Common myeloid progenitor, CD34-positive (primary cell): ENCODE data around the gene ARMS2.

ENCODE experiments used
- CTCF ChIA-PET: fragments of 350-600 bp; sonication (Branson Sonifier 250); formaldehyde crosslinking; loops from one replicate; lab custom pipeline; 2021; ENCODE audit warnings: antibody characterized with exemption; lab: Charles Lee
- POLR2A ChIA-PET: fragments of 350-600 bp; sonication (Branson Sonifier 250); formaldehyde crosslinking; loops from one replicate; lab custom pipeline; 2021; ENCODE audit warnings: antibody characterized with exemption; lab: Charles Lee
- DNase-seq, 3 donors: peaks; one replicate each; pipeline versions ENCODE4 v3.0.0 to v3.0.0-alpha.2; 2013
- H3K27ac ChIP-seq, 2 experiments: 1 replicate in 1 of 2; 2 replicates in 1 of 2; pipeline ENCODE4 v1.7.0; 2013; ENCODE audit warnings: inconsistent platforms in 2 of 2, low read length in 2 of 2, mild to moderate bottlenecking in 2 of 2, low read depth in 1 of 2, moderate library complexity in 1 of 2; ENCODE audit not compliant: severe bottlenecking in 2 of 2, insufficient read depth in 1 of 2, poor library complexity in 1 of 2
- H3K27me3 ChIP-seq, 5 experiments: replicated peaks in 2 of 5; 1 replicate in 3 of 5; 2 replicates in 2 of 5; pipeline versions ENCODE4 v1.6.1 to v1.7.0; 2013; ENCODE audit warnings: low read length in 4 of 5, mild to moderate bottlenecking in 2 of 5, moderate library complexity in 2 of 5, inconsistent platforms in 1 of 5; ENCODE audit not compliant: insufficient read depth in 5 of 5, control insufficient read depth in 4 of 5
- H3K36me3 ChIP-seq, 4 experiments: 1 replicate in 2 of 4; 2 replicates in 2 of 4; pipeline versions ENCODE4 v1.6.1 to v1.7.0; 2013; ENCODE audit warnings: low read length in 3 of 4, control low read depth in 1 of 4, mild to moderate bottlenecking in 1 of 4; ENCODE audit not compliant: control insufficient read depth in 4 of 4, insufficient read depth in 4 of 4
- H3K4me1 ChIP-seq, 4 experiments: 1 replicate in 3 of 4; 2 replicates in 1 of 4; pipeline versions ENCODE4 v1.6.1 to v1.7.1; 2013; ENCODE audit warnings: low read length in 3 of 4, mild to moderate bottlenecking in 3 of 4, control low read depth in 1 of 4, inconsistent platforms in 1 of 4, moderate library complexity in 1 of 4; ENCODE audit not compliant: control insufficient read depth in 4 of 4, insufficient read depth in 4 of 4; ENCODE audit errors: control extremely low read depth in 1 of 4
- H3K4me3 ChIP-seq, 7 experiments: 1 replicate in 4 of 7; 2 replicates in 3 of 7; pipeline versions ENCODE4 v1.5.1 to v1.7.0; 2013; ENCODE audit warnings: mild to moderate bottlenecking in 7 of 7, low read length in 6 of 7, moderate library complexity in 6 of 7, inconsistent platforms in 2 of 7, low read depth in 2 of 7, control low read depth in 1 of 7; ENCODE audit not compliant: insufficient read depth in 4 of 7, control insufficient read depth in 1 of 7; ENCODE audit errors: extremely low read depth in 1 of 7
- H3K9me3 ChIP-seq, 5 experiments: 1 replicate in 4 of 5; 2 replicates in 1 of 5; pipeline versions ENCODE4 v1.6.1 to v1.7.1; 2013; ENCODE audit warnings: low read length in 4 of 5, mild to moderate bottlenecking in 2 of 5, inconsistent platforms in 1 of 5, low read depth in 1 of 5, moderate library complexity in 1 of 5; ENCODE audit not compliant: control insufficient read depth in 4 of 5, insufficient read depth in 2 of 5; ENCODE audit errors: control extremely low read depth in 1 of 5
- WGBS: methylation state at CpG from one replicate; pipeline ENCODE4 v1.1.5; 2013; ENCODE audit not compliant: insufficient coverage; 5-methylcytosine and 5-hydroxymethylcytosine counted together

Gene ARMS2

DNA sequence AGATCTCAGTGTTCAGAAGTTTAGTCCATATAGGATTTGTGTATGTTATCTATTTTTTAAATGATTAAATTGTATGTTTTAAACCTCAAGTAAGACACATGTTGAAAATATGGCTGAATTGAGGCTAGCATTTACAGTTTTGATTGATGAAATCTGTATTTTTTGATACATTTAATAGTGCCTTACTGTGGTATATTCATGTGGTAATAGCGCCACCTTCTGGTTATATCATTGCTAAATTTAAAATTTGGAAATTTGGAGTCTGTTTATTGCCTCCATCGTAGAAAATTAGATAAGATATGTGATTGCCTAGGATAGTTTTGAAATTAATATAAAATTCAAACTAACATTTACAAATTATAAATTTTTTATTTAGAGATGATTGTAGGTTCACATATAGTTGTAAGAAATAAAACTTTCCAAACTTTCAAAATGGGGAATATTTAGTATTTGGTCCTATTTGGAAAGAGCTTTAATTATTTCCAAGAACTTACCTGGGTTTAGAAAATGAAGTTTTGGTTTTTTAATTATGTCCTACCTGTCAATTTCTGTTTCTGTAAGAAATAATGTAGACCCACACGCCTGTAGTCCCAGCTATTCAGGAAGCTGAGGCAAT is 19.1 kb upstream of the ARMS2 start:
- peak; percentile 38 to 72 (median 65) for DNase-seq
- WGBS = no CpG with 5 or more reads among the region's 3 CpGs
- H3K27ac ChIP-seq = no peak overlapping the region
- H3K4me3 ChIP-seq = no peak overlapping the region
- no peaks in the 10 kb centered on the region for H3K4me1 ChIP-seq
- H3K27me3 ChIP-seq = peaks cover 0 to 2% (median 0%) of the 10 kb centered on the region in 5 experiments
- CTCF ChIA-PET = interaction anchor here (0.8 to 5.7 kb wide), 14 partner anchors 9 to 167 kb away, joined by 3 to 65 read pairs (median 4); no protein-coding TSS in a partner anchor
- peaks cover 0 to 2% (median 0%) of the 10 kb centered on the region in 4 experiments for H3K36me3 ChIP-seq
- H3K9me3 ChIP-seq = peaks cover 0 to 2% (median 0%) of the 10 kb centered on the region in 5 experiments
- POLR2A ChIA-PET = no interaction called here

DNA sequence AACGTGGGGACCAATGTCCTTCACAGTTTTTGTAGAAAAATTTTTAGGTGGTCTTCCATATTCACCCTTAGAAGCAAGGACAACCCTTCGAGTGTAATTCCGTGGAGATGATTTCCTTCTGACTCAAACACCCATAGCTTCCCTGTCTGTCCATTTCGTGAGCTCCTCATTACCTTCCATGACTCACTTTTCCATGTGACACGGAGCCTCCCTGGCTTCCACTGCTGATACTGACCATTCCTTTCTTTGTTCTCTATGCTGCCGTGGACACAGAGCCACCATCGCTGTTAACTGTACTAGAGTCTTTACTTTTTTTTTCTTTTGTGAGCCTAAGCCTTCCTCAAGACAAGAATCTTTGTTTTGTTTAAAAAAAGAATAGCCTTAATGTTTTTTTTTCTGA is 12.5 kb upstream of the ARMS2 start:
- peaks cover 2 to 8% (median 5%) of the 10 kb centered on the region in 5 experiments for H3K27me3 ChIP-seq
- no peak overlapping the region for H3K27ac ChIP-seq
- H3K9me3 ChIP-seq = peaks cover 0 to 7% (median 0%) of the 10 kb centered on the region in 5 experiments
- no peaks in the 10 kb centered on the region for H3K36me3 ChIP-seq
- POLR2A ChIA-PET = no interaction called here
- H3K4me1 ChIP-seq = no peaks in the 10 kb centered on the region
- CTCF ChIA-PET = interaction anchor here (1.5 kb wide), 1 partner anchor 143 kb away, joined by 4 read pairs; no protein-coding TSS in a partner anchor
- no peak overlapping the region for H3K4me3 ChIP-seq
- 91% methylated on average over 4 of the region's 7 CpGs for WGBS
- no peak for DNase-seq

DNA sequence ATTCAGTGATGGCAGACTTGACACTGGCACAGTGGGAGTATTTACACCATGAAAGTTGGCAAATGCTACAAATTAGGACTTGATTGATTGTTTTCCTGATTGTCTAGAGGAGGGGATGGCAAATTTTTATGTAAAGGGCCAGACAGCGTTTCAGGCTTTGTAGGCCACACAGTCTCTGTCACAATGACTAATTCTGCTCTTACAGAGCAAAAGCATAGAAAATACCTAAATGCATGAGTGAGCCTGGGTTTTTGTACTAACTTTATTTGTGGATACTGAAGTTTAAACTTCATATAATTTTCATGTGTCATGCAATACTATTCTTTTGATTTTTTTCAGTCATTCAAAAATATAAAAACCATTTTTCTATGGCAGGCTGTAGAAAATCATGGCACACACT is 9.0 kb upstream of the ARMS2 start:
- no peak for DNase-seq
- peaks cover 0 to 6% (median 0%) of the 10 kb centered on the region in 5 experiments for H3K9me3 ChIP-seq
- H3K4me3 ChIP-seq = no peak overlapping the region
- H3K27me3 ChIP-seq = peaks cover 6 to 12% (median 8%) of the 10 kb centered on the region in 5 experiments
- ChIA-PET CTCF (no interaction called here), POLR2A (no interaction called here)
- no peaks in the 10 kb centered on the region for H3K36me3 ChIP-seq
- no peaks in the 10 kb centered on the region for H3K4me1 ChIP-seq
- WGBS = no CpG with 5 or more reads among the region's 1 CpG
- H3K27ac ChIP-seq = no peak overlapping the region

DNA sequence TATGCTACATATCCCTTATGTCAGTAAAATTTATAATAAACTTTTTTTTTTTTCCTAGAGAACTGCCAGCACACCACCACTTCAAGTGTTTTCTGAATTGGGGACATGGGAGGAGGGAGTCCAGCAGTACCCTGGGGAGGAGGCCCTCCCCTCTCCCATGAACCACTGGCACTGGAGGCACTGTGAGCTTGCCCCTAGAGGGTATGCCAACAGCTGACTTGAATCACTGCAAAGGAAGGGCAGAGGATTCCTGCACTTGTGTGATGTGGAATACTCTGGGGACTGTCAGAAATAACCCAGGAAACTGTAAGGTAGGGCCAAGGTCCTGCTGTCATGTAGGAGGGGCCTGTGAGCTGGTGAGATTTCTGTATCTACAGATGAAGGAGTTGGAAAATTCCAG is 8.5 kb upstream of the ARMS2 start:
- Histone ChIP-seq H3K4me3 (no peak overlapping the region), H3K4me1 (no peaks in the 10 kb centered on the region), H3K27ac (no peak overlapping the region), H3K27me3 (peaks cover 6 to 16% (median 8%) of the 10 kb centered on the region in 5 experiments), H3K9me3 (peaks cover 0 to 5% (median 0%) of the 10 kb centered on the region in 5 experiments), H3K36me3 (no peaks in the 10 kb centered on the region)
- POLR2A ChIA-PET = no interaction called here
- DNase-seq = no peak
- CTCF ChIA-PET = no interaction called here

DNA sequence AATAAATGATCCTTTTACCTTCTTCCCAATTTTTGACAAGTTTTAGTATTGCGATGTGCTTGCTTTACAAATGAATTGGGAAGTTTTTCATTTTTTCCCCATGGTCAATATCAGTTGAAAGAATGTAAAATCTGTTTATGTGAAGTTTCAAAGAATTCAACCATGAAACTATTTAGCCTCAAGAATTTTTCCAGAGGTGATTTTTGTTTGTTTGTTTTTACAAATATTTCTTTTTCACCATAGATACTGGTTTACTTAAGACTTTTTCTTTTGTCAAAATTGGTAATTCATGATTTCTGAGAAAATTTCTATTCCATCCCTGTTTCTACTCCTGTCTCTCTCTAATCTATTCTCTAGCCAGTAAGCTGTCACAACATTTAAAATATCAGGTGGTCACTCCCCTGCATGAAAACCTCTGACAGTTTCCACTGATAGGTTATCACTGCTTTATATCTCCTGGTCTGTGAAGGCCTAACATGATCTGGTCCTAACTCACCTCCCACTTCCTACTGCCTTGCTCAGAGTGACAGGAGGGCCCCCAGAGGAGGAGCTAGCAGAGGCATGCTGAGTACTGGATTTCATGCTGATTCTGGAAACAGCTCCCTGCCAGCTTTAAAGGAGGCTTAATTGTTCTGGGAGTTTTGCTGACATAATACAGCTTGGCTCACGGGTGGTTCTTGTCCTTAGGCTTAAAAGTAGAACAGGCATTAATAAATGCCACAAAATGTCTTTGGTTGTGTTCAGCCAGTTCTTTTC is 7.6 kb upstream of the ARMS2 start:
- ChIA-PET POLR2A (no interaction called here), CTCF (interaction anchor here (0.7 kb wide), 1 partner anchor 104 kb away, joined by 3 read pairs; no protein-coding TSS in a partner anchor)
- no peak for DNase-seq
- peaks cover 0 to 5% (median 0%) of the 10 kb centered on the region in 5 experiments for H3K9me3 ChIP-seq
- H3K4me1 ChIP-seq = no peaks in the 10 kb centered on the region
- H3K4me3 ChIP-seq = no peak overlapping the region
- H3K27me3 ChIP-seq = peaks cover 6 to 17% (median 8%) of the 10 kb centered on the region in 5 experiments
- no peaks in the 10 kb centered on the region for H3K36me3 ChIP-seq
- H3K27ac ChIP-seq = no peak overlapping the region
- no CpG with 5 or more reads among the region's 2 CpGs for WGBS

DNA sequence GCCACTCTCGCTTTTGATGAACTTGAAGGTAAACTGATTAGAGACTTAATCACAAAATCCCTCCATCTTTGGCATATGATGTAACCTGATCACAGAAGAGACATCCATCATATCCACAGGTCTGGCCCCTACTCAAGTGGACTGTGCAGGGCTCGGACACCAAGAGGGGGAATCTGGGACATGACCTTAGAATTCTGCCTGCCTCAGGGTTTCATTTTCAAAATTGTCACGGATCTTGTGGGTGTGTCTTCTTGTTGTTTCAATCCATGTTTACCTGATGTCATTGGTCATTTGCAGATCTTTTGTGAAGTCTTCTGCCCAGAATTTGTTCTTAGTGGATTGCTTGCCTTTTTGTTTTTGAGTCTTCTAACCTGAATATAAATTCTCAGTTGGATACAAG is 5.9 kb upstream of the ARMS2 start:
- DNase-seq = no peak
- POLR2A ChIA-PET = no interaction called here

DNA sequence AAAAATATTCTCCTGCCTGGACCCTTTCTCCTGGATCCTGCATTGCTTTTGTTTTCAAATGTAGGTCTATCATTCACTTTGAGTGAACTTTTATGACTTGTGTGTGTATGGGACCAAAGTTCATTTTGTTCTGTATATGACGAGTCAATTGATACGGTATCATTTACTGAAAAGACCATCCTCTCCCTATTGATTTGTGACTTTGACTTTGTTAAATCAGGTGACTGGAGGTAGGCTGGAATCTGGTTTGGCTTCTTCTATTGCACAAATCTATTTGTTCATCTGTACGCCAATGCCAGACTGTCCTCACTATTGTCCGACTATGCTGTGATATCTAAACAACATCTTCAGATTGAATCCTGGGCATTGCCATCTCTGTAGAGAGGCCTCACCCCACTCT is 5.3 kb upstream of the ARMS2 start:
- ChIA-PET CTCF (no interaction called here), POLR2A (no interaction called here)
- Histone ChIP-seq H3K27ac (no peak overlapping the region), H3K4me3 (no peak overlapping the region), H3K9me3 (peaks cover 0 to 5% (median 0%) of the 10 kb centered on the region in 5 experiments), H3K27me3 (peaks cover 6 to 23% (median 8%) of the 10 kb centered on the region in 5 experiments), H3K36me3 (no peaks in the 10 kb centered on the region), H3K4me1 (no peaks in the 10 kb centered on the region)
- no peak for DNase-seq
- 100% methylated on average over 2 of the region's 4 CpGs for WGBS

More for the DNA sequence above, 5.9 kb upstream of the ARMS2 start:
- H3K27me3 ChIP-seq = peaks cover 6 to 23% (median 8%) of the 10 kb centered on the region in 5 experiments
- H3K36me3 ChIP-seq = no peaks in the 10 kb centered on the region
- H3K9me3 ChIP-seq = peaks cover 0 to 5% (median 0%) of the 10 kb centered on the region in 5 experiments
- H3K4me1 ChIP-seq = no peaks in the 10 kb centered on the region
- 95% methylated on average over 2 of the region's 3 CpGs for WGBS
- no peak overlapping the region for H3K4me3 ChIP-seq
- CTCF ChIA-PET = no interaction called here
- no peak overlapping the region for H3K27ac ChIP-seq
